H1 (cell line): ENCODE results near the gene HEXIM1. TPM values are rescaled to one million over a fixed set of nuclear protein-coding genes. Genes with fewer than 3 reads are reported as not detected.

ENCODE experiments used
- RNF2 ChIP-seq: fragments of 200-900, 300-1000 bp; sonication (generic); IDR thresholded peaks from 2 replicates; pipeline ENCODE4 v1.7.1; 2016; ENCODE audit warnings: borderline replicate concordance, low read depth, mild to moderate bottlenecking, antibody characterized with exemption, low read length; ENCODE audit not compliant: poor library complexity, severe bottlenecking; ENCODE audit errors: missing control alignments
- polyA plus RNA-seq, 7 experiments: library from polyadenylated mRNA; depleted of rRNA in 3 of 7; stranded (reverse) in 5 of 7; unstranded in 2 of 7; fragments of >200 nt in 5 of 7; fragments of 200-250 nt in 2 of 7; gene quantifications; 1 replicate in 5 of 7; 2 replicates in 1 of 7; 4 replicates in 1 of 7; pipeline versions ENCODE4 v1.2.1 to v1.2.3, GENCODE V29; 2011 to 2013; ENCODE audit warnings: missing spikeins in 2 of 7, mixed read lengths in 2 of 7
- total RNA-seq: library from RNA; stranded (reverse); fragmentation: NEBNext Ultra II Directional; extraction: Animal tissue kit (Norgen Biotek cat#: 25700); gene quantifications from 2 replicates; pipeline ENCODE4 v1.2.1, GENCODE V29; 2021

Gene HEXIM1
- total and polyA plus RNA-seq, 2 of the 8 experiments (the other 6 are each of a cell fraction or from before 2014, with no cell fraction given): 9.1 to 38.3 TPM

DNA sequence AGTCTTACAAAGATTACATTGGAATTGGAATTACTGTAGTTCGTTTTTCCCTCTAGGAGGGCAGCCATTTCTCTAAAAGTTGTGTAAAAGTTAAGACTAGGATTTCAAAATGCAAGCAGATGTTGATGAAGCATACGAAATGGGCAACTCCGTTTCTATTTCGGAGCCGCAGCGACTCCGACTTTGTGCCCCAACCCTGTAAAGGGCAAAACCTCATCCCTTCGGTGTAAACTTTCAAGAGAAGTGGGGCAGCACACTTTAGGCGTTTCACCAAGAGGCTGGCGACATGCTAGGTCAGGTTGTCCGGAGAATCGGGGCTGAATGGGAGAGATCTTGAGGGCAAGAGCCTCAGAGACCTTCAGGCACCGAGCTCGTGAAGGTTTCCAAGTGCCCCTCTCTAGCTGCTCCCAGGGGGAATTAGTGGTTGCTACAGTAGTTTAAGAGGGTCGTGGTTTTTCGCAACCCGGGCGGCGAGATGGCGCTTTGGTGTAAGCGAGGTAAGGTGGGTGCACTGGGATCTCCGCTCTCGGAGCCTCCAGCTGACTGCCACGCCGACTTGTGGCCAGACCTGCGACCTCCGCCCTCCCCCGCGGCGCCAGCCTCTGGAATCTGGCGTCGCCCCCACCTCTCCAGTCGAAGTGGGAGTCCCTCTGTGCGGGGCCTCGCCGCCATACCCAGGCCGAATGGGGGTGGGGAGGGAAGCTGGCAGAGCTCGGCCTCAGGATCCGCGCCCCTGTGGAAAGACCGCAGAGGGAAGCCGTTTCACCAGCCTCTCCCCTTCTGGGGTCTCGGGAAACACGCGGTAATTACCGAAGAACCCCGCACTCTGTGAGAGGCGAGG lies 12.4 kb downstream of the HEXIM1 start (continued):
- no peak for TF ChIP-seq RNF2
